GM12872 (cell line): ENCODE measurements around the gene ADAM11.

Source experiments
- TF ChIP-seq, protein P1 (sequence below): IDR thresholded peaks from 3 replicates; pipeline ENCODE4 v1.5.1; 2011; ENCODE audit warnings: low read depth, mild to moderate bottlenecking, low read length, moderate library complexity; ENCODE audit not compliant: insufficient read depth

The ADAM11 gene

DNA sequence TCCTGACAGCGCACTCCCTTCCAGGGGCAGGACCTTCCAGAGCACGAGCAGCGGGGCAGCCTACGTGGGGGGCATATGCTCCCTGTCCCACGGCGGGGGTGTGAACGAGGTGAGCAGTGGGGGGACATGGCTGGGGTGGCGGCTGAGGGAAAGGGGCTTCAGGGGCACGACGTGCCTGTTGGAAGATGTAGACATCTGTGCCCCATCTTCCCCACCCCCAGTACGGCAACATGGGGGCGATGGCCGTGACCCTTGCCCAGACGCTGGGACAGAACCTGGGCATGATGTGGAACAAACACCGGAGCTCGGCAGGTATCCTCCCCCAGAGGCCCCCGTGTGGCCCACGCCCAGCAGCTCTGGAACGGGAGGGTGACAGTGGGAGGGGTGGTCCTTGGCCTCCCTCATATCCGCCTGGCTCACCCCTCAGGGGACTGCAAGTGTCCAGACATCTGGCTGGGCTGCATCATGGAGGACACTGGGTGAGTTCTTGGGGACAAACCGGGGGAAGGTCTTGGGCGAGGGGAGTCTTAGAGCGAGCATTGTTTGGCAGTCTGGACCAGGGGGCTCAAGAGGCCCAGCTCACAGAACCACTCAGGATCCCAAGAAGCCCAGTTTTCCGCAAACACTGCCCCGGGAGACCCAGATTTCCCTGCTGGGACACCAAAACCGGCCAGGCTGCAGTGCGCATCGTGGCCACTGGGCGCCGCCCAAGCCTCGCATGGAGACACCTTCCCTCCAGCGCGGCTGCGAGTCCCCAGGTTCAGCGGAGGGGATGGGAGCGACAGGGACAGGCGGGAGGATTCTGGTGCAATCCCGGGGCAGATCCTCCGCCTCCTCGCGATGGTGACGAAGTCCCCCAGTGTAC is 15.7 kb downstream of the ADAM11 start:
- TF ChIP-seq, protein P1, sequence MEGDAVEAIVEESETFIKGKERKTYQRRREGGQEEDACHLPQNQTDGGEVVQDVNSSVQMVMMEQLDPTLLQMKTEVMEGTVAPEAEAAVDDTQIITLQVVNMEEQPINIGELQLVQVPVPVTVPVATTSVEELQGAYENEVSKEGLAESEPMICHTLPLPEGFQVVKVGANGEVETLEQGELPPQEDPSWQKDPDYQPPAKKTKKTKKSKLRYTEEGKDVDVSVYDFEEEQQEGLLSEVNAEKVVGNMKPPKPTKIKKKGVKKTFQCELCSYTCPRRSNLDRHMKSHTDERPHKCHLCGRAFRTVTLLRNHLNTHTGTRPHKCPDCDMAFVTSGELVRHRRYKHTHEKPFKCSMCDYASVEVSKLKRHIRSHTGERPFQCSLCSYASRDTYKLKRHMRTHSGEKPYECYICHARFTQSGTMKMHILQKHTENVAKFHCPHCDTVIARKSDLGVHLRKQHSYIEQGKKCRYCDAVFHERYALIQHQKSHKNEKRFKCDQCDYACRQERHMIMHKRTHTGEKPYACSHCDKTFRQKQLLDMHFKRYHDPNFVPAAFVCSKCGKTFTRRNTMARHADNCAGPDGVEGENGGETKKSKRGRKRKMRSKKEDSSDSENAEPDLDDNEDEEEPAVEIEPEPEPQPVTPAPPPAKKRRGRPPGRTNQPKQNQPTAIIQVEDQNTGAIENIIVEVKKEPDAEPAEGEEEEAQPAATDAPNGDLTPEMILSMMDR: peak; percentile 100

DNA sequence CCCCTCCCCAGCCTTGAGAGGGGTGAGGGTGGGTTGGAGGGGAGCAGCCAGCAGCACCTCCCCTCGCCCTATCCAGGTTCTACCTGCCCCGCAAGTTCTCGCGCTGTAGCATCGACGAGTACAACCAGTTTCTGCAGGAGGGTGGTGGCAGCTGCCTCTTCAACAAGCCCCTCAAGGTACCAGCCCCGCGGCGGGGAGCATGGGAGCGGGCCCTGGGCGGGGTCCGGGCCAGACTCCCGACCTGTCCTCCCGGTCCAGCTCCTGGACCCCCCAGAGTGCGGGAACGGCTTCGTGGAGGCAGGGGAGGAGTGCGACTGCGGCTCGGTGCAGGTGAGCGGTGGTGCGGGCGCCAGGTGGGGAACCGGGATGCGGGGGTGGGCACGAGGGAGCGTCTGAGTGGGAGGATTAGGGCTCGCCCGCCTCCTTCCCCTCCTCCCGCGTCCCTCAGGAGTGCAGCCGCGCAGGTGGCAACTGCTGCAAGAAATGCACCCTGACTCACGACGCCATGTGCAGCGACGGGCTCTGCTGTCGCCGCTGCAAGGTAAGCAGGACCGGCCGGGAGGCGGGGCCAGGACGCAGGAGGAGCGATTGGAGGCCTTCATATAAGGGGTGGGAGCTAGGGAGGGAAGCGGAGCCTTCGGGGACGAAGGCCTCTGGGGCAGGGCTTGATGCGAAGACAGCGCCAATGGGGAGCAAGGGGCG is 16.5 kb downstream of the ADAM11 start:
- TF ChIP-seq, protein P1: no peak

DNA sequence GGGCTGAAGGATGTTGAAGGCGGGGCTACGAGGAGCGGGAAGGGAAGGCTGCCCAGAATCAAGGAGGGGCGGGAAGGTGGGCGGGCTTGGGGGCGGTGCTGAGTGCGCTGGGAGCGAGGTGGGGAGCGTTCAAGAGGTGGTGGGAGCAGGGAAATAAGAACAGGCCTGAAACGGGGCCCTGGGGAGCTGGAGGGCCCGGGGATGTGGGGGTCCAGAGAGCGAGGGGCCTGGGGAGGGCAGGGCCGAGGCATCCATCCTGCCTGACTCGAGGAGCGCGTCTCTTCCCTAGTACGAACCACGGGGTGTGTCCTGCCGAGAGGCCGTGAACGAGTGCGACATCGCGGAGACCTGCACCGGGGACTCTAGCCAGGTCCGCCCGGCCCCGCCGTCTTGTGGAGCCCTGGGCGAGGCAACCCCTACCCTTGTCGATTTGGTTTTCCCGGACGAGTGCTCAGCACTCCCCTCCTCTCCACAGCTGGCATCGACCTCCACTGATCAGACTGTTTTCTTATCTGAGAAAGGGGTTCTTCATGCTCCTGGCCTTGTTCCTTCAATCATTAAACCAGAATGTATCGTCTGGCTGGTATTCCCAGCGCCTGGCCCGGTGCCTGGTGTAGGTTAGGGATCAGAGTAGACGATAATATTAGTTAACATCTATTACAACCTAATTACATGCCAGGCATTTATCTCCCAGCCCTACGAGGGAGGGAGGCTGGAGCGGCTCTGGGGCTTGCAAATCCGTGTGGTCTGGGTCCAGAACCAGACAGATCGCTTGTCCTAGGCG is 17.2 kb downstream of the ADAM11 start:
- TF ChIP-seq, protein P1: no peak

GRCh38 chr17:44776628-44777393 is 18.0 kb downstream of the ADAM11 start:
- TF ChIP-seq, protein P1: no peak

- TF ChIP-seq, protein P1: no peak
Measured at GRCh38 chr17:44777394-44778348, 18.9 kb downstream of the ADAM11 start.

- TF ChIP-seq, protein P1: no peak
Measured at GRCh38 chr17:44778656-44779210, 19.9 kb downstream of the ADAM11 start.
